Transverse colon (tissue), 4 donors: ENCODE data around the gene CLEC18C.
"Not testable (repeated sequence)": the region's sequence is repeated elsewhere in the genome, so short reads cannot be mapped to it uniquely, and the experiment has no call there.

Source experiments
- POLR2A ChIP-seq: fragments of 450-650 bp; IDR thresholded peaks from one replicate; pipeline ENCODE4 v1.6.1; 2016; ENCODE audit warnings: antibody characterized with exemption, mild to moderate bottlenecking, moderate library complexity
- POLR2AphosphoS5 ChIP-seq, 3 donors: sonication (generic); formaldehyde crosslinking; IDR thresholded peaks; one replicate each; pipeline ENCODE4 v1.6.1; 2016; ENCODE audit warnings: antibody characterized with exemption in 3 of 3
- TF ChIP-seq, protein P1 (sequence below), 5 experiments: fragments of 200-600 bp in 3 of 5; fragments of 450-650 bp in 2 of 5; sonication (generic) in 3 of 5; IDR thresholded peaks; 1 replicate in 2 of 5; 2 replicates in 3 of 5; pipeline ENCODE4 v1.5.1; 2016 to 2017; ENCODE audit warnings: antibody characterized with exemption in 5 of 5, inconsistent platforms in 3 of 5, mild to moderate bottlenecking in 2 of 5, moderate library complexity in 1 of 5

- TF ChIP-seq, protein P1, sequence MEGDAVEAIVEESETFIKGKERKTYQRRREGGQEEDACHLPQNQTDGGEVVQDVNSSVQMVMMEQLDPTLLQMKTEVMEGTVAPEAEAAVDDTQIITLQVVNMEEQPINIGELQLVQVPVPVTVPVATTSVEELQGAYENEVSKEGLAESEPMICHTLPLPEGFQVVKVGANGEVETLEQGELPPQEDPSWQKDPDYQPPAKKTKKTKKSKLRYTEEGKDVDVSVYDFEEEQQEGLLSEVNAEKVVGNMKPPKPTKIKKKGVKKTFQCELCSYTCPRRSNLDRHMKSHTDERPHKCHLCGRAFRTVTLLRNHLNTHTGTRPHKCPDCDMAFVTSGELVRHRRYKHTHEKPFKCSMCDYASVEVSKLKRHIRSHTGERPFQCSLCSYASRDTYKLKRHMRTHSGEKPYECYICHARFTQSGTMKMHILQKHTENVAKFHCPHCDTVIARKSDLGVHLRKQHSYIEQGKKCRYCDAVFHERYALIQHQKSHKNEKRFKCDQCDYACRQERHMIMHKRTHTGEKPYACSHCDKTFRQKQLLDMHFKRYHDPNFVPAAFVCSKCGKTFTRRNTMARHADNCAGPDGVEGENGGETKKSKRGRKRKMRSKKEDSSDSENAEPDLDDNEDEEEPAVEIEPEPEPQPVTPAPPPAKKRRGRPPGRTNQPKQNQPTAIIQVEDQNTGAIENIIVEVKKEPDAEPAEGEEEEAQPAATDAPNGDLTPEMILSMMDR (IDR thresholded peaks at IDR 0.05) = not testable (repeated sequence)
- TF ChIP-seq POLR2AphosphoS5 (IDR thresholded peaks at IDR 0.05); POLR2A: not testable (repeated sequence)
Observed at GRCh38 chr16:70226024-70226423, 52.4 kb downstream of the CLEC18C start.
